Measurements from ENCODE around the gene PACS1. TPM values are rescaled to one million over a fixed set of nuclear protein-coding genes. Genes with fewer than 3 reads are reported as not detected.
"Not testable (repeated sequence)": the region's sequence is repeated elsewhere in the genome, so short reads cannot be mapped to it uniquely, and the experiment has no call there.

The PACS1 gene
- total RNA-seq, 1 experiment from 2014 or later = 47.9 TPM

GRCh38 chr11:66073669-66074068 lies 3.6 kb downstream of the PACS1 start:
- no peak for TF ChIP-seq CTCF (IDR thresholded peaks at IDR 0.05; ENCODE audit: unreplicated experiment)
- intact Hi-C loops (cut with micrococcal nuclease; ENCODE audit: unreplicated experiment) = no loop called here
- peaks cover 24% of the 10 kb centered on the region for H3K4me1 Mint-ChIP-seq (ENCODE audit: low read depth, unreplicated experiment)
- peaks cover 29% of the 10 kb centered on the region for H3K36me3 Mint-ChIP-seq (ENCODE audit: insufficient read depth, unreplicated experiment)
- CTCF ChIA-PET = interaction anchor here (0.6 kb wide), 1 partner anchor 14 kb away, joined by 6 read pairs; no protein-coding TSS in a partner anchor
- H3K27ac Mint-ChIP-seq (ENCODE audit: unreplicated experiment) = no peak overlapping the region
- H3K4me3 Mint-ChIP-seq (ENCODE audit: low read depth, unreplicated experiment) = no peak overlapping the region
- no TSS peak for BruUV-seq (replicated peaks)
- no peak for DNase-seq
- no peaks in the 10 kb centered on the region for H3K9me3 Mint-ChIP-seq (ENCODE audit: low read depth, unreplicated experiment)
- no peaks in the 10 kb centered on the region for H3K27me3 Mint-ChIP-seq (ENCODE audit: unreplicated experiment)

- no peak for TF ChIP-seq CTCF (IDR thresholded peaks at IDR 0.05; ENCODE audit: unreplicated experiment)
- Mint-ChIP-seq H3K27me3 (ENCODE audit: unreplicated experiment) (no peaks in the 10 kb centered on the region), H3K9me3 (ENCODE audit: low read depth, unreplicated experiment) (no peaks in the 10 kb centered on the region), H3K4me3 (ENCODE audit: low read depth, unreplicated experiment) (no peak overlapping the region), H3K27ac (ENCODE audit: unreplicated experiment) (no peak overlapping the region), H3K4me1 (ENCODE audit: low read depth, unreplicated experiment) (peaks cover 25% of the 10 kb centered on the region), H3K36me3 (ENCODE audit: insufficient read depth, unreplicated experiment) (peaks cover 18% of the 10 kb centered on the region)
- CTCF ChIA-PET = interaction anchor here (0.6 to 0.9 kb wide), 3 partner anchors 30 to 185 kb away, joined by 3 to 8 read pairs (median 4); partner anchors contain the start of gene CCDC85B
- BruUV-seq (replicated peaks) = no TSS peak
- intact Hi-C loops (cut with micrococcal nuclease; ENCODE audit: unreplicated experiment) = no loop called here
- DNase-seq = no peak
Measured at GRCh38 chr11:66075273-66075672, 5.2 kb downstream of the PACS1 start.

- CTCF ChIA-PET = interaction anchor here (0.5 to 0.7 kb wide), 2 partner anchors 42 to 138 kb away, joined by 3 to 4 read pairs; no protein-coding TSS in a partner anchor
- Mint-ChIP-seq H3K4me3 (ENCODE audit: low read depth, unreplicated experiment) (no peak overlapping the region), H3K4me1 (ENCODE audit: low read depth, unreplicated experiment) (peaks cover 29% of the 10 kb centered on the region), H3K27ac (ENCODE audit: unreplicated experiment) (no peak overlapping the region), H3K9me3 (ENCODE audit: low read depth, unreplicated experiment) (no peaks in the 10 kb centered on the region), H3K27me3 (ENCODE audit: unreplicated experiment) (no peaks in the 10 kb centered on the region), H3K36me3 (ENCODE audit: insufficient read depth, unreplicated experiment) (peaks cover 7% of the 10 kb centered on the region)
- no peak for DNase-seq
- intact Hi-C loops (cut with micrococcal nuclease; ENCODE audit: unreplicated experiment) = no loop called here
- no peak for TF ChIP-seq CTCF (IDR thresholded peaks at IDR 0.05; ENCODE audit: unreplicated experiment)
- BruUV-seq (replicated peaks) = no TSS peak
Measured at GRCh38 chr11:66076561-66076960, 6.5 kb downstream of the PACS1 start.

GRCh38 chr11:66077927-66078326 lies 7.9 kb downstream of the PACS1 start:
- Mint-ChIP-seq H3K27me3 (ENCODE audit: unreplicated experiment) (no peaks in the 10 kb centered on the region), H3K4me1 (ENCODE audit: low read depth, unreplicated experiment) (peaks cover 28% of the 10 kb centered on the region), H3K4me3 (ENCODE audit: low read depth, unreplicated experiment) (no peak overlapping the region), H3K9me3 (ENCODE audit: low read depth, unreplicated experiment) (no peaks in the 10 kb centered on the region), H3K27ac (ENCODE audit: unreplicated experiment) (no peak overlapping the region), H3K36me3 (ENCODE audit: insufficient read depth, unreplicated experiment) (no peaks in the 10 kb centered on the region)
- DNase-seq = no peak
- intact Hi-C loops (cut with micrococcal nuclease; ENCODE audit: unreplicated experiment) = no loop called here
- BruUV-seq (replicated peaks) = no TSS peak
- CTCF ChIA-PET = no interaction called here
- TF ChIP-seq CTCF (IDR thresholded peaks at IDR 0.05; ENCODE audit: unreplicated experiment) = no peak

- H3K27me3 Mint-ChIP-seq (ENCODE audit: unreplicated experiment); DNase-seq; H3K9me3 Mint-ChIP-seq (ENCODE audit: low read depth, unreplicated experiment); BruUV-seq (replicated peaks); intact Hi-C loops (cut with micrococcal nuclease; ENCODE audit: unreplicated experiment); H3K4me3 Mint-ChIP-seq (ENCODE audit: low read depth, unreplicated experiment); H3K27ac Mint-ChIP-seq (ENCODE audit: unreplicated experiment); H3K36me3 Mint-ChIP-seq (ENCODE audit: insufficient read depth, unreplicated experiment): not testable (repeated sequence)
- CTCF ChIA-PET = interaction anchor here (0.7 to 0.9 kb wide), 2 partner anchors 11 to 18 kb away, joined by 3 to 7 read pairs; no protein-coding TSS in a partner anchor
- H3K4me1 Mint-ChIP-seq (ENCODE audit: low read depth, unreplicated experiment) = peaks cover 38% of the 10 kb centered on the region
Measured at GRCh38 chr11:66078949-66079348, 8.9 kb downstream of the PACS1 start.
